Measurements from ENCODE around the gene SELENOO.

Gene SELENOO

DNA sequence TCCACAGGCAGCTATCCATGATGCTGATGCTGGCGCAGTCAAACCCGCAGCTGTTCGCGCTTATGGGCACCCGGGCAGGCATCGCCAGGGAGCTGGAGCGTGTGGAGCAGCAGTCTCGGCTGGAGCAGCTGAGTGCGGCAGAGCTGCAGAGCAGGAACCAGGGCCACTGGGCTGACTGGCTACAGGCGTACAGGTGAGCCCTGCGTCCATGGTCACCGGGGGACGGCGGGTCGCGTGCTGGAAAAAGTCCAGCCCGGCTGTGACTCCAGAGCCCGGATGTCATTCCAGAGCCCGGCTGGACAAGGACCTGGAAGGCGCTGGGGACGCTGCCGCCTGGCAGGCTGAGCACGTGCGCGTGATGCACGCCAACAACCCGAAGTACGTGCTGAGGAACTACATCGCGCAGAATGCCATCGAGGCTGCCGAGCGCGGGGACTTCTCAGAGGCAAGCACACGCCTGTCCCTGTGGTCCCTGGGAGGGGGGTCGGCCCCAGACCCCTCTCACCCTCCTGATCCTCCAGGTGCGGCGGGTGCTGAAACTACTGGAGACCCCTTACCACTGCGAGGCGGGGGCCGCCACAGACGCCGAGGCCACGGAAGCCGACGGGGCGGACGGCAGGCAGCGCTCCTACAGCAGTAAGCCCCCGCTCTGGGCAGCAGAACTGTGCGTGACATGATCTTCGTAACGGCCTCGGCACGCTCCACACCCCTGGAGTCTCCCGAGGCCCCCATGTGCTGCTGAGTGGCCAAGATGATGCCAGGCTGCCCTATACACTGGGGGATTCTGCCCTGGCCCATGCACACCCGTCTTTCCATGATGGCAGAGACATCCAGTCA lies 16.1 kb downstream of the SELENOO start:
- DNase-seq (ENCODE audit: low read depth in 2 of 2): no peak

GRCh38 chr22:50217543-50218152 lies 16.8 kb downstream of the SELENOO start:
- DNase-seq (ENCODE audit: low read depth in 2 of 2): no peak

DNA sequence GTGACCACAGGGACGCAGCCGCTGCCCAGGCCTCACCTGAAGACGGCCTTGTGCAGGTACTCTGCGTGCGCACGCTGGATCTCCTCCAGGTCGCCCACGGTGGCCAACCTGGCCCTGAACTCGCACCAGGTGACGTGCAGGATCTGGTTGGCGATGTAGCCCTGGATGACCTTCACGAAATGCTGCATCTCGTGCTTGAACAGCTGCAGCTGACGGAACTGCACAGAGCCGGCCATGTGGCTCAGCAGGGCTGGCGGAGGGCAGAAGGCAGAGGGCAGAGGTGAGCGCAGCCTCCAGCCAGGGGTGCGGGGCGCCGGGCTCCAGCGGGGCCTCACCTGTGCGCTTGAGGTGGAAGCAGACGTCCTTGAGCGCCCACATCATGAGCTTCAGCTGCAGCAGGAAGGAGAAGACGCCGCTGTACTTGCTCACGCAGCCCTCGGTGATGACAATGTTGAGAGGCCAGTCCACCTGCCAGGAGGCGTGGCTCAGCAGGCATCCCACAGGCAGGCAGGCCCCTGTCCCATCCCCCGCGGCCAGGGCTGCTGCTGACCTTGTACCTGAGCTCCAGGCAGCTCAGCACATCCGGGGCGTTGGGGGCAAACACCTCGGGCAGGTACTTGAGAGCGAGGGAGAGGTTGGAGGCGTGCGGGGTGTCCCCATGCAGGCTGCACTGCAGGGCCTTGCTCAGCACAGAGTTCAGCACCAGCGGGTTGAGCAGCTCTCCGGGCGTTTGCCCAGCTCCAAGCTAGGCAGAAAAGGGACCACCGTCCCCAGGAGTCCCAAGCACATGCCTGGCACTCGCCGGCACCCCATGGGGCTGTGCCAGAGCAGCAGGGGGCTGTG lies 17.6 kb downstream of the SELENOO start:
- no peak for DNase-seq (ENCODE audit: low read depth in 2 of 2)

GRCh38 chr22:50218996-50219727 lies 18.4 kb downstream of the SELENOO start:
- DNase-seq (ENCODE audit: low read depth in 2 of 2): no peak

- DNase-seq (ENCODE audit: low read depth in 2 of 2): no peak
Observed at GRCh38 chr22:50219800-50220602, 19.2 kb downstream of the SELENOO start.

GRCh38 chr22:50220603-50221409 lies 20.0 kb downstream of the SELENOO start:
- DNase-seq (ENCODE audit: low read depth in 2 of 2): no peak

- DNase-seq (ENCODE audit: low read depth in 2 of 2): no peak
Observed at GRCh38 chr22:50221410-50222300, 20.8 kb downstream of the SELENOO start.

- no peak for DNase-seq (ENCODE audit: low read depth in 2 of 2)
Observed at GRCh38 chr22:50222508-50222907, 21.7 kb downstream of the SELENOO start.

GRCh38 chr22:50224071-50224470 lies 23.3 kb downstream of the SELENOO start:
- DNase-seq (ENCODE audit: low read depth in 2 of 2): no peak

GRCh38 chr22:50225200-50225969 lies 24.6 kb downstream of the SELENOO start:
- DNase-seq (ENCODE audit: low read depth in 2 of 2): no peak

DNA sequence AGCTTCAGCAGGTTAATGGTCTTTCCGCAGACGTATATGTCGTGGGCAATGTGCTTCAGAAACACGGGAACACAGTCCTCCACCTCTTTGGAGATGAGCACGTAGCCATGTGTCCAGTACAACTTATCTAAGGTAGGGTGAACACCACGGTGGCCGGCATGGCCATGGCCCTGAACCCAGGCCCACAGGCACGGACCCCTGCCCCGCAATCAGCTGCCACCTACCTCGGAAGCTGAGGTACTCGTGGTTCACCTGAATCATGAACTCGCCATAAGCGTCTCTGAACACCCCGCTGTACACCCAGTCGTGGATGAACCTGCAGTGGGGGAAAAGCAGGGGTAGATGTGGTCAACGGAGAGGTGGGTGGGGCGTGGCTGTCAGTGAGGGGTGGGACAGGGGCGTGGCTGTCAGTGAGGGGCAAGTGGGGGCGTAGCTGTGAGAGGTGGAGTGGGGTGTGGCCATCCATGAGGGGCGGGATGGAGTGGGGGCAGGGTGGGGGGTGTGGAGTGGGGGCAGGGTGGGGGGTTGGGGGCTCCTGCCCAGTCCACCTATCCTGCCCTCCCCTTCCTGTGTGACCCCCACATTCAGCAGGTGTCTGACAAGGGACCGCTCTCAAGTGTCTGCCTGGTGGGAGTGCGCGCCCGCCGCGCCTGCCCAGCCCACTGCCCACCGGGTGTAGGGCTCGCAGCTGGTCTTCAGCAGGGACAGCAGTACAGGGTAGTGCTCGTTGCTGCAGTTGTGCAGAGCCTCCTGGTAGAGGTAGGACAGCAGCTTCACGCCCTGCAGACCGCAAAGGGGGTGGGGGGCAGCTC lies 25.5 kb downstream of the SELENOO start:
- DNase-seq (ENCODE audit: low read depth in 2 of 2): no peak

GRCh38 chr22:50226875-50227165 lies 26.0 kb downstream of the SELENOO start:
- no peak for DNase-seq (ENCODE audit: low read depth in 2 of 2)

GRCh38 chr22:50227579-50228215 lies 26.9 kb downstream of the SELENOO start:
- no peak for DNase-seq (ENCODE audit: low read depth in 2 of 2)

GRCh38 chr22:50228366-50228765 lies 27.6 kb downstream of the SELENOO start:
- DNase-seq (ENCODE audit: low read depth in 2 of 2): no peak

- DNase-seq (ENCODE audit: low read depth in 2 of 2): no peak
Observed at GRCh38 chr22:50229370-50229769, 28.6 kb downstream of the SELENOO start.

DNA sequence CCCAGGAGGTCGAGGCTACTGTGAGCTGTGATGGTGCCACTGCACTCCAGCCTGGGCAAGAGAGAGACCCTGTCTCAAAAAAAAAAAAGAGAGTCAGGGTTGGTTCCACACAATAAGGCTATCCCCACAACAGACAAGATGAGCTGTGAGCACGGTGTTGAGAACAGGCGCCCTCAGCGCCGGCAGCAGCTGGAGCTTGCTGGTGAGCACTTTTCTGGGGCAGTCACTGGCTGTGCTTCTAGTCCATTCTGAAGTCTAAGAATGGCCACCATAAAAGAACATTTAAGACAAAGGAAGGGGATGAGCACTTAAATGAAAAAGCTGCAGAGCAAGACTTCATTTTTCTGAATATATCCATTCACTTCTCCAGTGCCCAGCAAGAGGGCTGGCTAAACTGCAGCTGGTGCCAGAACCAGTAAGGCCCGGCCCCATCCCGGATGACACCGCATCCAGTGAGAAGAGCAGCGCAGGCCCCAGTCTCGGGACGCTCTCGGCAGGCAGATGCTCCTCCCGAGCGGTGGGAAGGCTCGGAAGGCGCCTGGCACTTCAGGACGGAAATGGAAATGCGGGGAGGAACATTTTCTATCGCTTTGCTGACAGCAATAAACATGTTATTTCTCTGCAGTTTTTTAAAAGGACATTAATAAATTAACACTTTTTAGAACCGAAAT lies 31.8 kb downstream of the SELENOO start:
- no peak for DNase-seq (ENCODE audit: low read depth in 2 of 2)

DNA sequence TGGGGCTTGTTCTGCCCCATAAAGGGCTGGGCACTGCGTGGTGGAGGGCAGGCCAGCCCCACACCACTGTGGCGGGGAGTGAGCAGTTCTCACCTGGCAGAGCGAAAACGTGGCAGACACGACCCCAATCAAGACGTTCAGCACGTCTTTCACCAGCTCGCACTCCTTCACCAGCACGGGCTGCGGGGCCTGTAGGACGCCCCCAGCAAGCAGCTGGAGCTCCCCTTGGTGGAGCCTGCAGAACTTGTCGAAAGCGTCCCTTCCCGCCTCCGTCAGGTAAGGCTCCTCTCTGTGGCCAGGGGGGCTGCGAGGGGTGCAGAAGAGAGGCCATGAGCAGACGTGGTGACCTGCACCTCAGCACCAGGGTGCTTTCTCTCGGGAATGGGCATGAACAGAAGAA lies 32.4 kb downstream of the SELENOO start:
- no peak for DNase-seq (ENCODE audit: low read depth in 2 of 2)

All from stimulated activated CD4-positive, alpha-beta T cell treated with anti-CD3 and anti-CD28 coated beads, Interleukin-12 subunit alpha, Interleukin-12 subunit beta, amount 100 ng/mL, for 24 hours (primary cell).